SHP77 treated with DMSO at 0.1 percent for 48 hours (cell line): Measurements from ENCODE around the gene DLGAP4.
"Not testable (repeated sequence)": the region's sequence is repeated elsewhere in the genome, so short reads cannot be mapped to it uniquely, and the experiment has no call there.

Source experiments
- DNase-seq: peaks from one replicate; lab custom pipeline; 2025; lab: John Stamatoyannopoulos, UW

Gene DLGAP4

DNA sequence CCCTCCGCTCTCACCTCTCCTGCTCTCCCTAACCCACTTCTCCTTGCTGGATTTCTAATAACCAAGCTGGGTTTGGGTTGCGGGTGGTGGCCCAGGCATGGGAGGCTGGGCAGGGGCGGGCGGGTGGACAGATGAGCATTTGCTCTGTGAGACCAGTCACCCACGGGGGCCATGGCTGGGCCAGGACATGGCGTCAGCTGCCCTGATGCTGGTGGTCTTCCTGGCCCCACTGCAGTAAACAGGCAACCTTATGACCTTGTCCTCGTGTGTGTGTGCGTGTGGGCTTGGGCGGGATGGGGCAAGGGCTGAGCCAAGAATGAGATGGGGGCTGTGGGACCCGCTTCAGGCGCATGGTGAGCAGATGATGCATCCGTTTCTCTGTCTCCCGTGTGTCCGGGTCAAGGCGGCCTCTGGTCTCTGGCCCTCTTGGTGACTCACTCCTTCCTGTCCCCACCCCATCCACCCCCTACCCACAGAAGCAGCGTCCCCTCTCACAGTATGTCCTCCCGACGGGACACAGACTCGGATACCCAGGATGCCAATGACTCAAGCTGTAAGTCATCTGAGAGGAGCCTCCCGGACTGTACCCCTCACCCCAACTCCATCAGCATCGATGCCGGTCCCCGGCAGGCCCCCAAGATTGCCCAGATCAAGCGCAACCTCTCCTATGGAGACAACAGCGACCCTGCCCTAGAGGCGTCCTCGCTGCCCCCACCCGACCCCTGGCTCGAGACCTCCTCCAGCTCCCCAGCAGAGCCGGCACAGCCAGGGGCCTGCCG, 193.8 kb downstream of the DLGAP4 start:
- DNase-seq, result no peak

DNA sequence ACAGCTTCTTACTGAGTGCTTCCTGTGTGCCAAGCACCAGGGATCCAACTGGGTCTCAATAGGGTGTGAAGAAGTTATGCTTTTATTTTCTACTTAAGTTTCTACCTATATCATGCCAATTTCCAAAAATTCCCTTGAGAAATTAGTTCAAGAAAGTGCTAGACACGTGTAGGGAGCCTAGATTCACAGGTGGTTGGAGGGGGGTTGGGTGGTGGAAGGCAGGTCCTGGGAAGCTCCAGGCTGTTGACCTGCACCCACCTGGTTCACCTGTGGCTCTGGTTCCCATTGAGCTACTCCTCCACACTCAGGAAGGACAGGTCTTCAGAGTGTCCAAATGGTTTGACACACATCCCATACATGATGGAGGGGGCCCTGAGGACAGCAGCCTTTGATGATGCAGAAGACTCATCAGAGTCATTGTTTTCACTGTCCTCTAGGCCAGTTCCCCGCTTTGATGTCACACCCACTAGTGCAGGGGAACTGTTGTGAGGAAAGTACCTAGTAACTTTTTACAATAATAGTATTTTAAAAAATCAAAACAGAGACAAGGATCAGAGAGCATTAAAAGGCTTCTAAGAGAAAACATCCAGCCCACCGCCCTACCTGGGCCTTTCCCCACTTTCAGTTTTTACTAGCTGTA, 195.3 kb downstream of the DLGAP4 start:
- no peak for DNase-seq

DNA sequence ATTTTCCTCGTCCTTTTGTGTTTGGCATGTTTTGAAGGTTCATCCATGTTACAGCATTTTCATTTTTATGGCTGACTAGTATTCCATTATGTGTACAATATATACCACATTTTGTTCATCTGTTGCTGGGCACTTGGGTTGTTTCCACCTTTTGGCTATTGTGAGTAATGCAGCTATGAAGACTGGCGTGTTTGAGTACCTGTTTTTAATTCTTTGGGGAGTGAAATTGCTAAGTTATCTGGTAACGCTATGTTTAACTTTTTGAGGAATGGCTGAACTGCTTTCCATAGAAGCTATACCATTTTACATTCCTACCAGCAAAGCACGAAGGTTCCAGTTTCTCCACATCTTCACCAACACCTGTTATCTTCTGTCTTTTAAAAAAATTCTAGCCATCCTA, 198.2 kb downstream of the DLGAP4 start:
- no peak for DNase-seq

DNA sequence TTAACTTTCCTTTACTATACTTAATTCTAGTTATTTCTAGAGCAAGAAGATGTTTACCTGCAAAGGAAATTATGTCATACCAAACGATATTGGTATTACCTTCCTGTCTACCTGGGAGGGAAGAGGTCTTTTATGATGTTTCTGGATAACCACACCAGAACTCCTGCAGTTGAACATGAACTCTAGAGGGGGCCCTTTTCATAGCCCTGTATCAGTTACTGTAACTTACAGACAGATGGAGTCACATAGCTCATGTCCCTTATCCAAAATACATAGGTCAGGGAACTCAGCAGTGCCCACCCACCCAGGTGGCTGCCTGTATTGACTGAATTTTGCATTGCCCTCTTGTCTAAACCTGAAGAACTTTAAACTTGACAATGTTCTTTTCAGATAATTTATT, 200.1 kb downstream of the DLGAP4 start:
- DNase-seq, result no peak

DNA sequence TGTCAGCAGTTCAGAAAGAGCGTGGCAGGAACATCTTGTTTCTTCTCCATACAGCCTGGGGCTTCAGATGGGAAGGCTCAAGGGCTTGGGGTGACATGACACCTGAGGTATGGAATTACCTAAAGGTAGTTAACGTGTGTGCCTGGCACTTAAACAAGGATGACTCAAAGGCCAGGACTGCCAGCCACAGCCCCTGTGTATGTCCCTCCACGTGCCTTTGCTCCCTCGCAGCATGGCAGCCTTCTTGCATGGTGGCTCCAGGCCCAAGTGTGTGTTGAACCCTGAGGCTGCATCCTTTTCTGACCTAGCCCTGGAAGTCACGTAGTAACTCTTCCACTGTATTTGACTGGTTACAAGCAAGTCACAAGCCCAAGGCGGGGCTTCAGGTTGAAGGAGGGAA, 201.6 kb downstream of the DLGAP4 start:
- DNase-seq, result no peak

DNA sequence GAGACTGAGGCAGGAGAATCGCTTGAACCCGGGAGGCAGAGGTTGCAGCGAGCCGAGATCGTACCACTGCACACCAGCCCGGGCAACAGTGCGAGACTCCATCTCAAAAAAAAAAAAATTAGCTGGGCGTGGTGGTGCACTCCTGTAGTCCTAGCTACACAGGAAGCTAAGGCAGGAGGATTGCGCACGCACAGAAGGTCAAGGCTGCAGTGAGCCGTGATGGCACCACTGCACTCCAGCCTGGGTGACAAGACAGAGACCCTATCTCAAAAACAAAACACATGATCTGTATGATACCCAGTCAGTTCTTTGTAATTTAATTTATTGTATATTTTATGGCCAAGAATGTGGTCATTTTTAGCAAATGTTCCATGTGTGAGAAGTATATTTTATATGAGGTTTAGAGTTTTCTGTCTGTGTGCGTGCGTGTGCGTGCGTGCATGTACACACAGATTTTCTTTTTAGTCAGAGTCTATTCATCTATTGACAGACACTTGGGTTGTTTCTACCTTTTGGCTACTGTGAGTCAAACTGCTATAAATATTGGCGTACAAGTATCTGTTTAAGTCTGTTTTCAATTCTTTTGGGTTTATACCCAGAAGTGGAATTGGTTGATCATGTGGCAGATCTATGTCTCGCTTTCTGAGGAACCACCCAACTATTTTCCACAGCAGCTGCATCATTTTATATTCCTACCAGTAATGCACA, 213.0 kb downstream of the DLGAP4 start:
- no peak for DNase-seq

DNA sequence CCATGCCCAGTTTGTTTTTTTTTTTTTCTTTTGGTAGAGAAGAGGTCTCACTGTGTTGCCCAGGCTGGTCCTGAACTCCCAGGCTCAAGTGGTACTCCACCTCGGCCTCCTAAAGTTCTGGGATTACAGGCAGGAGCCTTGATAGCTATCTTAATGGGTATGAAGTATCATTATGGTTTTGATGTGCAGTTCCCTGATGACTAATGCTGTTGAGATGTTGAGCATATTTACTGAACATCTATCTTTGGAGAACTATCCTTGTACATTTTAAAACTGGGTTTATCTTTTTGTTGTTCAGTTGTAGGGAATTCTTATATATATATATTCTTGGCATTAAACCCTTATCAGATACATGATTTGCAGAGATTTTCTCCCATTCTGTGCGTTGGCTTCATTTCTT, 213.8 kb downstream of the DLGAP4 start:
- no peak for DNase-seq

DNA sequence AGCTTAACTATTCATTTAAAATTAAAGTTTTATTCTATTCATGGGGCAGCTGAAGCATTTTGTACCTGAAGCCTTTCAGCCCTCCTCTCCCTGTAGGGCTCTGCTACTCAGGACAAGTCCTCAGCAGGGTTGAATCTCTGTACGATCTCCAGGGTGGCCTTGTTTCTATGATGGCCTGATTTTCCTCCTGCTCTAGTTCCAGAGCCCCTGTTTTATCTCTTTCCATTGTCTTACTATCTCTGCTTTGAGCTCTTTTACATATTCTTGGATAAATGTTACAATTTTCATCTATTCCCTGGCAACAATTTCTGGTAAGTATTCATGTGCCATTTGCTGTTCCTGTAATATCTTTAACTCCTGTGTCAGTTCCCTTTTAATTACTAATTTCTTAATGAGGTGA, 215.4 kb downstream of the DLGAP4 start:
- DNase-seq, result no peak

DNA sequence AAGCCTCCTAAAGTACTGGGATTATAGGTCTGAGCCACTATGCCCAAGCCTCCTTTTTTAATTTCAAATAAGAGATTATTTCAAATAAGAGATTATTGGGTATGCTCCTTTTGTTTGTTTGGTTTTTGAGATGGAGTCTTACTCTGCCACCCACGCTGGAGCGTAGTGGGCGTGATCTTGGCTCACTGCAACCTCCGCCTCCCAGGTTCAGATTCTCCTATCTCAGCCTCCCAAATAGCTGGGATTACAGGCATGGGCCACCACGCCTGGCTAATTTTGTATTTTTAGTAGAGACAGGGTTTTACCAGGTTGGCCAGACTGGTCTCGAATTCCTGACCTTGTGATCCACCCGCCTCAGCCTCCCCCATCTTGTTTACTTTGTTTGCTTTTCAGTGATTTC, 216.3 kb downstream of the DLGAP4 start:
- not testable (repeated sequence) for DNase-seq

DNA sequence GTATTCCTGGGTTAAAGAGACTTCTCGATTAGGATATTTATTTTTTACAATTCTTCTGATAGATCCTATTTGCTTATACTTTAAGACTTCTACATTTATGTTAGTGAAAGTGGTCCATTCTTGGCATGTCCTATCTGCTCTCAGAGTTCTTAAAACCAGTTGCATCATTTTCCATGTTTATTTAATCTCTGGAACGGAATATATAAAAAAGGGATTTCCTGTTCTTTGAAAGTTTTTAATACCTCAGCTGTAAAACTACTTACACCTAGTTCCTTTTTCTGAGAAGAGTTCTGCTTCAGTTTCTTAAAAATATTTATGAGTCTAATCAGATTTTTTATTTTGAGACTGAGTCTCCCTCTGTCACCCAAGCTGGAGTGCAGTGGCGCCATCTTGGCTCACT, 217.2 kb downstream of the DLGAP4 start:
- DNase-seq, result no peak

DNA sequence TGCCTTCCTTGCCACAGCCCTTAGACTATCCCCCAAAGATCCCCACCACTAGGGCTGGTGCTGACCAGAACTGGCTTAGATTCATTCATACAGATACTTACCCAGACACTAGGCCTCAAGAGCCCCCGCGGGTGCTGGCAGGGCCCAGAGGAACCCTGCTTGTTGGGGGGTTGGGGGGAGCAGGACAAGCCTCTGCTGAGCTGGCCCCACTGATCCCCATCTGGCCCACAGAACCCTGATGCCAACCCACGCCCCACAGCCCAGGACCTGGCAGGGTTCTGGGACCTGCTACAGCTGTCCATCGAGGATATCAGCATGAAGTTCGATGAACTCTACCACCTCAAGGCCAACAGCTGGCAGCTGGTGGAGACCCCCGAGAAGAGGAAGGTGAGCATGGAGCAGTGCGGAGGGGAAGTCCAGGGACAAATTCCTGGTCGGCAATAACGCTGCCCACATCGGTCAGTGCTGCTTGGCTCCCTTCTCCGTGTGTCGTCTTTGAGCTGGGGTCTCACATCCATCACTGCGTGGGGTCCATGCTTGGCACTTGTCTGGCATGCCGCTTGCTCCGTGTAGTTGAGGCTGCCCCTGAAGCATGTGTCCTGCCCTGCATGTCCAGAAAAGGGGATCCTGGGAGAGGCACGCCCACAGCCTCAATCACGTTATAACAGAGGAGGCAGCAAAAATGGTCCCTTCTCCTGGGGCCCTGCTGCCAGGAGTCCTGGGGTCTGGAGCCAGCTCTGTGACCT, 219.7 kb downstream of the DLGAP4 start:
- DNase-seq, result no peak

DNA sequence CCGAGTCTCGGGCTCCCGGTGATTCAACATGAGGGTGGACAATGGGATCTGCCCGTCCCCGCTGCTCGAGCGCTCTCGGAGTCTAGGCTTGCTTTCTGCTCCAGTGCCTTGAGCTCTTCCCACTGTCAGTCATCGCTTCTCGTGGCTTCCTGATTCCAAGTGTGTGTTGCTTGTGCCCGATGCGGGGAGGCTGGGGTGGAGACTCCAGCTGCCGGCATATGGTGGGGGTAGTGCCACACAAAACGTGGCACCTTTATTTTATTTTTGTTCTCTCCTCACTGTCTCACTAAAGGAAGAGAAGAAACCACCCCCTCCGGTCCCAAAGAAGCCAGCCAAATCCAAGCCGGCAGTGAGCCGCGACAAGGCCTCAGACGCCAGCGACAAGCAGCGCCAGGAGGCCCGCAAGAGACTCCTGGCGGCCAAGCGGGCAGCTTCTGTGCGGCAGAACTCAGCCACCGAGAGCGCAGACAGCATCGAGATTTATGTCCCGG, 220.4 kb downstream of the DLGAP4 start:
- DNase-seq, result no peak

DNA sequence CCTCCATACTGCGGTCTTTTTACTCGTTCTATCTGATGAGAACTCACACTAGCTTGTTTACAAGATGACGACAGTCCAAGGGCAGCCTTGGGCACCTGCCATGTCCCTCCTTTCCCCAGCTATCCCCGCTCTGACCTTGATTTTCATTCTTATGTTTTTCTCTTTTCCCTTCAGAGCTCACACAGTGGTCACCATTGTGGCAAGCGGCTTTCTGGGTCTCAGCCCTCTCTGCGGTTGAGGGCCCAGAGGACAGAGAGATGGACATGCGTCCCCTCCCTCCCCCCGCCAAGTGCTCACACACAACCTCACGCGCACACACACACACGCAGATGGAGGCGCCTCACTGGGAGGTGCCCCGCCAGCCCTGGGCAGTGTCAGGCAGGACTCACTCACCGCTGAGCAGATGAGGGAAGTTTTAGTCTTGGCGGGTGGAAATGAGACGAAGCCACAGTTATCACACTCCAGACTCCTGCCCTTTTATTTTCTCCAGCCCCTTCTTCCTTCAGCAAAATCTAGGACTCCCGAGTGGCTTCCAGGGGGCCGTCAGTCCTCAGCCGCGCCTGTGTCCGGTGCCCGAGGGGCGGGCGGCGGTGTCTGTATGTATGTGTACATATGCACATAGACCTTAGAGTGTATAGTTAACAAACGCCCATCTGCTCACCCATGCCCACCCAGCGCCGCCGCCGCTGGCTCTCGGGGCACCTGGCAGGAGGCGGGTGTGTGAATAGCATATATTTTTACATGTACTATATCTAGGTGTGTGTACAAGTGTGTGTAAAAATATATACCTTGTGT, 221.4 kb downstream of the DLGAP4 start:
- DNase-seq, result no peak

DNA sequence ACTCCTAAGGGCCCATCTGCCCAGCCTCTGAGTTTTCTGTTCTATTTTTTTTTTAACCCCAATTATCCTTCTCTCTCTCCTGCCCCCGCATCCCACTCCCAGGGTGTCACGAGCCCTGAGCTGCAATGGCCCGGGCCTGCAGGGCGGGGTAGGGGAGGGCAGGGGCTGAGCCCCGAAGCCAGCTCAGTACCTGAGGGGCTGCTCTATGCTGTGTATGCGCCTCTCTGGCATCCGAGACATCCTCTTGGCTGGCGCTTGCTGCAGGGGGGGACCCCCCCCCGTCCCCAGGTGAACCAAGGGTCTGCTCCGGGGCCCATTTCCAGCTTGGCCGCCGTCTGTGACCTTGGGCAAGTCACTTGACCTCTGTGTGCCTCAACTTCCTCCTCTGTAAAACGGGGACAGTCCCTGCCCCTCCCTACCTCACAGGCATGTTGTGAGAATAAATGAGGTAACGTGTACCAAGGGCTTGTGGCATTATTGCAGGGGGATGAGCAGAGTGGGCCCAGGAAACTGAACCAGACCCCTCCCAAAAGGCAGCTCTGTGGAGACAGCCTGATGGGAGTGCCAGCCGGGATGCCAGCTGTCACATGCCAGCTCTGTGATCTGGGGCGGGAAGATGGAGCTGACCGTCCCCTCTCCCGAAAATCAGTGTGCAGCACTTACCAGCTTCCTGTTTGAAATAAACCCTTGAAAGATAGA, 222.2 kb downstream of the DLGAP4 start:
- no peak for DNase-seq

DNA sequence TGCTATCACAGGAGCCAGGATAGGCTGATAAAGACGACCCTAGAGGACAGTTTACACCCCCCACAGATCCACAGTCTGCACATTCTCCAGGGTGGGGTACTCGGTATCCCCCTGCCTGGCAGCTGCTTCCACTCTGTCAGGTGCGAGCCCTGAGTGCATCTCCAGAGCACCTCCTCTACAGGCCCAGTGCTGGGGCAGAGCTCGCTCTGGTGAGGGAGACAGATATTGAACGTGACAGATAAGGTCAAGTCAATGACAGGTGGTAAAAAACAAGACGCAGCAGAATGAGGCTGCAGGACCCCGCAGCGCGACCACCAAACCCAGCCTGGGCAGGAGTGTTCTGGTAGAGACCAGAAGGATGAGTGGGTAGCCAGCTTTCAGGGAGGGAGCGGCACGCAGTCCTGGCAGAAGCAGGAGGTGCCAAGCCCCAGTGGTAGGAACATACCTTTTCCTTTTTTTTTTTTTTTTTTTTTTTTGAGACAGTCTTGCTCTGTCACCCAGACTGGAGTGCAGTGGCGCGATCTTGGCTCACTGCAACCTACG, 222.8 kb downstream of the DLGAP4 start:
- DNase-seq, result no peak

DNA sequence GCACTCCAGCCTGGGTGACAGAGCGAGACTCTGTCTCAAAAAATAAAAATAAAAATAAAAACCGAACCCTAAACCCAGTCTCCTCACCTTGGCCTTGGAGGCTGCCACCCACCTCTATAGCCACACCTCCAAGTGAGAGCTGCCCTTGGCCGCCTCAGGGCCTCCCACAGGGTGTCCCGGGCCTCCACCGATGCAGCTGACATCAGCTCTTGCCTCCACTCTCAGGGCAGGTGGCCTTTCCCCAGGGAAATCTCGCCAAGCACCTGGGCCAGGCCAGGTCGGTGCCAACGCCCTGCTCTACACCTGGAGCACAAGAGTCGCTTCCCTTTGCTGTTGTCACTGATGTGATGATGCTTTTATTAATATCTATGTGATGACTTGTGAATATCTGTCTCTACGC, 226.2 kb downstream of the DLGAP4 start:
- DNase-seq, result no peak

DNA sequence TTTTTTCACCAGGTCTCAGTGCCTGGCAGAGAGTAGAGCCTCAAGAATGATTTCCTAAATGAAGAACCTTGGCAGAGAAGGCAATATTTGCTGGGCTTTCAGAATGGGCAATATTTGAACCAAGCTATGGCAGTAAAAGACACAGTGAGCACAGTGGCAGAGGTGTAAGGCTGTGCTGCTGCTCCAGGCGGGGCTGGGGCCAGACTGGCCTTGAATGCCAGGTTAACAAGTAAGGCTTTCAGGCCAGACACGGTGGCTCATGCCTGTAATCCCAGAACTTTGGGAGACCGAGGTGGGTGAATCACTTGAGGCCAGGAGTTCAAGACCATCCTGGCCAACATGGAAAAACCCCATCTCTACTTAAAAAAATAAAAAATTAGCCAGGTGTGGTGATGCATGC, 226.7 kb downstream of the DLGAP4 start:
- DNase-seq, result no peak

DNA sequence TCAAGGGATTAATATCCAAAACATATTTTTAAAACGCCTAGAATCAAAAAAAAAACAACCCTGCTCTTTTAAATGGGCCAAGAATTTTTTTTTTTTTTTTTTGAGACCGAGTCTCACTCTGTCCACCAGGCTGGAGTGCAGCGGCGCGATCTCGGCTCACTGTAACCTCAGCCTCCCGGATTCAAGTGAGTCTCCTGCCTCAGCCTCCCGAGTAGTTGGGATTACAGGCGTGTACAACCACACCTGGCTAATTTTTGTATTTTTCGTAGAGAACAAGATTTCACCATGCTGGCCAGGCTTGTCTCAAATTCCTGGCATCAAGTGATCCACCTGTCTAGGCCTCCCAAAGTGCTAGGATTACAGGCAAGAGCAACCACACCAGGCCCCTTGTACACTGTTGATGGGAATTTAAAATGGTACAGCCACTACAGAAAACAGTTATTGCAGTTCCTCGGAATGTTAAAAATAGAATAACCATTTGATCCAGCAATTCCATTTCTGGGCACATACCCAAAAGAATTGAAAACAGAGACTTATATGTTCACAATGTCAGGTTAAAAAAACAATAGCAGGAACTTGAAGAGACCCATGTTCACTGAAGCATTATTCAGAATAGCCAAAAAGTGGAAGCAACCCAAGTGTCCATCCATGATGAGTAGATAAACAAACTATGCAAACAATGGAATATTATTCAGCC, 232.0 kb downstream of the DLGAP4 start:
- no peak for DNase-seq

DNA sequence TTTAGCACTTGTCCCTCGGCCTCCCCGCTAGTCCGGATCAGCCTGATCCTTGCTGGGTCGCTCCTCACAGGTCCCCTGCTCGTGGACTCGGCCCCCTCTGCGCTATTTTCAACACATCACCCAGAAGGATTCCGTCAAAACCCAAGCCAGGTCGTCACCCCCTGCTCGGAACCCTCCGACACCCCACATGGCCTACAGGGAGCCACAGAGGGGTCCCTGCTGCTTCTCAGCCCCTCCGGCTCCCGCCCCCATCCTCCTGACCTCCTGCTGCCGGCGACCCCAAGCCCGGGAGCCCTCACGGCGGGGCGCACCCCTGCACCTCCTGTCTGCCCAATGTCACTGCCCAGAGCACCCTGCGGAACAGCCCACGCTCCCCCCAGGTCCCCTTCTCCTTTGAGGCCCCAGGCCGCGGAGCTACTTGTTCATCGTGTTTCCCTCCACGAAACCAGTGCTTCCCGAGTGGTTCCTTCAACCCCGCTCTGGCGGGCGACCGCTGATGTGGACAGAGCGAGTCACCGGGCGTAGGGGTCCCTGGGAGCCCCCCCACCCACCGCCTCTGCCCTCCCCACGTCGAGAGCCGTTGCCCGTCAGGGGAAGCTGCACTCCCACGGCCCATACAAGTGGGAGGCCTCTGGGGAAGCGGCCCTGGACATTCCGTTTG, 234.5 kb downstream of the DLGAP4 start:
- no peak for DNase-seq
